ENCODE data around the gene DIPK1B. TPM values are rescaled to one million over a fixed set of nuclear protein-coding genes. Genes with fewer than 3 reads are reported as not detected.

Gene DIPK1B
- total and polyA plus RNA-seq, 12 donors, result 15.7 to 37.9 (median 18.3) TPM

DNA sequence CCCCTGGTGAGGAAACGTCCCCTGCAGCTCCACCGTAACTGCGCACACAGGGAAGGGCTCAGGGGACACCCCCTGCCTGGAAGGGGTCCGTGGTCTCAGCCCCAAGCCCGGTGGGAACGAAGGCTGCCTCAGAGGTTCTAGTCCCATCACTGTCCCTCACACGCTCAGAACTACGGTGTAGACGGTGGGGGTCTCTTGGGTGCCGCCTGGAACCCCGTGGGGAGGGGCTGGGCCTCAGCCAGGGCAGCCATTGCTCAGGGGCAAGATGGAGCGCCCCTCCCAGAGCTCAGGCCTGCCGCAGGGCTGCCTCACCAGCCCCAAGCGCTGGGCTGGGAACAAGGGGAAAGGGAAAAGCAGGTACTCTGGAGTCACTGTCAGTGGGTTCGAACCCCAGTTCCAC, 28.0 kb upstream of the DIPK1B start:
- TF ChIP-seq, protein P1, sequence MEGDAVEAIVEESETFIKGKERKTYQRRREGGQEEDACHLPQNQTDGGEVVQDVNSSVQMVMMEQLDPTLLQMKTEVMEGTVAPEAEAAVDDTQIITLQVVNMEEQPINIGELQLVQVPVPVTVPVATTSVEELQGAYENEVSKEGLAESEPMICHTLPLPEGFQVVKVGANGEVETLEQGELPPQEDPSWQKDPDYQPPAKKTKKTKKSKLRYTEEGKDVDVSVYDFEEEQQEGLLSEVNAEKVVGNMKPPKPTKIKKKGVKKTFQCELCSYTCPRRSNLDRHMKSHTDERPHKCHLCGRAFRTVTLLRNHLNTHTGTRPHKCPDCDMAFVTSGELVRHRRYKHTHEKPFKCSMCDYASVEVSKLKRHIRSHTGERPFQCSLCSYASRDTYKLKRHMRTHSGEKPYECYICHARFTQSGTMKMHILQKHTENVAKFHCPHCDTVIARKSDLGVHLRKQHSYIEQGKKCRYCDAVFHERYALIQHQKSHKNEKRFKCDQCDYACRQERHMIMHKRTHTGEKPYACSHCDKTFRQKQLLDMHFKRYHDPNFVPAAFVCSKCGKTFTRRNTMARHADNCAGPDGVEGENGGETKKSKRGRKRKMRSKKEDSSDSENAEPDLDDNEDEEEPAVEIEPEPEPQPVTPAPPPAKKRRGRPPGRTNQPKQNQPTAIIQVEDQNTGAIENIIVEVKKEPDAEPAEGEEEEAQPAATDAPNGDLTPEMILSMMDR (IDR thresholded peaks at IDR 0.05), result no peak
- Histone ChIP-seq H3K9me3 (no peaks in the 10 kb centered on the region), H3K36me3 (peaks cover 0 to 4% (median 0%) of the 10 kb centered on the region in 9 donors), H3K4me1 (peaks cover 22 to 83% (median 63%) of the 10 kb centered on the region in 9 donors), H3K27ac (no peak overlapping the region), H3K27me3 (no peaks in the 10 kb centered on the region), H3K4me3 (no peak overlapping the region)
- DNase-seq (peak in 1 of 2 donors; percentile 9), ATAC-seq (no peak)
- 86 to 92% methylated on average over 15 of the region's 15 CpGs for WGBS, 2 donors
- intact Hi-C loops (cut with DNase I), result no loop called here

DNA sequence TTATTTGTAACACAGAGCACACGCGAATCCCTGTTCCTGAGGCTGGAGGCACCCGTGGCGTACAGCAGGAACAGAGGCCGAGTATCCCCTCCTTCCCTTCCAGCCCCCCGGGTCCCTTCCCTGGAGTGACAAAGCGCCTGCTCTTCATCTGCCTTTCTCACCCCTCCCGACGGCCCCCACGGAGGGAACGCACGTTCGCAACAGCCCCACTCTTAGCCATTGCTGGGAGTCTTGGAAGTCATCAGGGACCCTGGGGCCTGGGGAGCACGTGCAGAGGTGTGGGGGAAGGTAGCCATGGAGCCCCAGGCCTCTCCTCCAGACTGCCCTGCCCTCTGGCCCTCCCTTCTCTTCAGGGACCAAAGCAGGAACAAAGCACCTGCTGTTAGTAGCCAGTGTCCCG, 27.6 kb upstream of the DIPK1B start:
- H3K4me3 ChIP-seq, result peak overlapping the region in 2 of 10 donors; percentile 75 to 76
- TF ChIP-seq, protein P1 (IDR thresholded peaks at IDR 0.05), result no peak
- H3K9me3 ChIP-seq, result no peaks in the 10 kb centered on the region
- H3K4me1 ChIP-seq, result peaks cover 19 to 83% (median 58%) of the 10 kb centered on the region in 9 donors
- no peak for ATAC-seq
- H3K27ac ChIP-seq, result peak overlapping the region in 1 of 10 donors; percentile 96
- intact Hi-C loops (cut with DNase I), result loop anchor here in 4 of 10 donors (5.0 kb wide), 2 partner anchors 43 to 197 kb away; no protein-coding TSS in a partner anchor
- peaks cover 0 to 4% (median 0%) of the 10 kb centered on the region in 9 donors for H3K36me3 ChIP-seq
- H3K27me3 ChIP-seq, result no peaks in the 10 kb centered on the region
- 84 to 89% methylated on average over 15 of the region's 15 CpGs for WGBS, 2 donors
- peak in 1 of 2 donors; percentile 13 for DNase-seq

DNA sequence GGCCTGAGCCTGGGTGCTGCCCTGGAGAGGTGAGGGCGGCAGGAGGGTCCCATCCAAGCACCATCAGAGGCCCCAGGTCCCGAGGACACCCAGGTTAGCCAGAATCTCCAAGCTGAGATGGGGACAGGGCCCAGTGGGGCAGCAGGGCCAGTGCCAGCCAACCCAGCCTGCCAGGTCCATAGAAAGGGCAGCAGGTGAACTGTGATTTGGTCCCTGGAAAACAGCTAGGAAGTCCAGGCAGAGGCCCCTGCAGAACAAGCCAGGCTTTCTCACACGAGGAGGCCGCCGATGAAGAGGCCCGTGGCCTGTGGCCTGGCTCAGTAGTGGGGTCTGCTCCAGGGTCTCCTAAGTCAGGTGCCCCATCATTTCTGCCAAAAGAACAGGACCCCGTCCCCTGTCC, 27.2 kb upstream of the DIPK1B start:
- TF ChIP-seq, protein P1 (IDR thresholded peaks at IDR 0.05), result no peak
- H3K27me3 ChIP-seq, result no peaks in the 10 kb centered on the region
- 91 to 98% methylated on average over 7 of the region's 7 CpGs for WGBS, 2 donors
- no peak for ATAC-seq
- no peaks in the 10 kb centered on the region for H3K9me3 ChIP-seq
- DNase-seq, result peak in 1 of 2 donors; percentile 9
- H3K36me3 ChIP-seq, result peaks cover 0 to 4% (median 0%) of the 10 kb centered on the region in 9 donors
- peak overlapping the region in 2 of 10 donors; percentile 93 to 96 for H3K27ac ChIP-seq
- peaks cover 19 to 83% (median 58%) of the 10 kb centered on the region in 9 donors for H3K4me1 ChIP-seq
- intact Hi-C loops (cut with DNase I), result loop anchor here in 4 of 10 donors (5.0 kb wide), 2 partner anchors 42 to 198 kb away; no protein-coding TSS in a partner anchor
- peak overlapping the region in 4 of 10 donors; percentile 75 to 94 (median 79) for H3K4me3 ChIP-seq

DNA sequence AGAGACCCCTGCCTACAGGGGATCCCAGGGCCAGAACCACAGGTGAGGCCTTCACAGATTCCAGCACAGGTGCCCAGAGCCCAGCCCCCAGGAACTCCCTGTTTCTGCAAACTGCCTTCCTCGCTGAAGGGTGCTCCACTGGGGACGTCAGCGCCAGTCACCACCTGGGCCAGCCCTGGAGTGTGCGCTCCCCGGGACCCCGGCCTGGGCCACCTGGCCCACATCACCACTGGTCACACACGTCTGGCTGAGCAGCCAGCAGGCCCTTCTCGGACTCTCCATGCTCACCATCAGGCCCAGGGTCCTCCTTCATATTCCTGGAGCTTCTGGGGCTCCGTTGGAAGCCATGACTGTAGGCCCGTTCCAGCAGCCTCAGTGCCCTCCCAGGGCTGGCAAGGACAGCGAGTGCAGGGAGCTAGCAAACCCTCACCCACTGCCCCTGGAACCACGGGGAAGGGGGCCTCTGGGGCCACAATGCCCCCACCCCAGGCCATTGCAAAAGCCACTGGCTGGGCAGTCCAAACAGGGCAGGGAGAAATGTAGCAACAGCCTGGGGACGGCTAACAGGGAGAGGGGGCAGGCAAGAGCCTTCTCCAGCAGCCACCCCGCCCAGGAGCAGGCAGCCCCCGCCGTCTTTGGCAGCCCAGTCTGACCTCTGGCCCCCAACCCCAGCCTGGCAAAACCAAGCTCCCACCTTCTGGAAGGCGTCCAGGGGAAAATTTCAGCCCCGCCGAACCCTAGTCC, 26.4 kb upstream of the DIPK1B start:
- intact Hi-C loops (cut with DNase I), result loop anchor here in 5 of 10 donors (1.0 to 5.0 kb wide), 3 partner anchors 41 to 199 kb away; no protein-coding TSS in a partner anchor
- Histone ChIP-seq H3K9me3 (no peaks in the 10 kb centered on the region), H3K27ac (peak overlapping the region in 9 of 10 donors; percentile 91 to 96 (median 93)), H3K27me3 (no peaks in the 10 kb centered on the region), H3K4me1 (peaks cover 25 to 87% (median 57%) of the 10 kb centered on the region in 9 donors), H3K4me3 (peak overlapping the region; percentile 63 to 94 (median 82)), H3K36me3 (peaks cover 0 to 4% (median 0%) of the 10 kb centered on the region in 9 donors)
- DNase-seq (peak; percentile 28 to 29), ATAC-seq (peak in 4 of 8 donors; percentile 2 to 18 (median 10))
- TF ChIP-seq, protein P1 (IDR thresholded peaks at IDR 0.05), result no peak
- WGBS, 2 donors, result 39% methylated on average over 19 of the region's 19 CpGs
